PC-9 (cell line): ENCODE results near the gene PYROXD2. TPM values are rescaled to one million over a fixed set of nuclear protein-coding genes. Genes with fewer than 3 reads are reported as not detected.

ENCODE experiments used
- BruUV-seq: library from RNA; stranded (reverse); fragments of 400-500 nt; replicated peaks from 2 replicates; lab custom pipeline; 2021; lab: Mats Ljungman, UMichigan
- CTCF ChIA-PET: fragments of 300-600 bp; sonication (Branson Sonifier 250); formaldehyde crosslinking; loops from one replicate; lab custom pipeline; 2022; ENCODE audit warnings: antibody characterized with exemption; lab: Charles Lee
- POLR2A ChIA-PET: fragments of 300-600 bp; sonication (Branson Sonifier 250); formaldehyde crosslinking; loops from one replicate; lab custom pipeline; 2022; ENCODE audit warnings: antibody characterized with exemption; ENCODE audit not compliant: unreplicated experiment; lab: Charles Lee
- DNase-seq, 2 experiments: peaks; one replicate each; pipeline versions ENCODE4 v3.0.0 to v3.0.0-alpha.2; 2015 to 2022; ENCODE audit warnings: mixed read lengths in 1 of 2
- H2AFZ ChIP-seq: fragments of 200-600 bp; sonication (generic); 2 replicates; pipeline ENCODE4 v1.8.1; 2017; ENCODE audit warnings: antibody characterized with exemption
- H3F3A ChIP-seq: fragments of 200-600 bp; sonication (generic); 2 replicates; pipeline ENCODE4 v1.8.1; 2017; ENCODE audit warnings: antibody characterized with exemption, mild to moderate bottlenecking, low read depth; ENCODE audit not compliant: insufficient read depth
- H3K27ac ChIP-seq: fragments of 200-600 bp; sonication (generic); 2 replicates; pipeline ENCODE4 v1.6.1; 2016; ENCODE audit warnings: mixed run types
- H3K27me3 ChIP-seq: fragments of 200-600 bp; sonication (generic); 2 replicates; pipeline ENCODE4 v1.6.1; 2016; ENCODE audit warnings: low read depth, mixed run types; ENCODE audit not compliant: insufficient read depth
- H3K36me3 ChIP-seq: fragments of 200-600 bp; sonication (generic); 2 replicates; pipeline ENCODE4 v1.6.1; 2016; ENCODE audit warnings: low read depth, mixed run types
- H3K4me1 ChIP-seq: fragments of 200-600 bp; sonication (generic); replicated peaks from 2 replicates; pipeline ENCODE4 v1.6.1; 2016; ENCODE audit warnings: mixed run types; ENCODE audit not compliant: insufficient read depth
- H3K4me2 ChIP-seq: fragments of 200-600 bp; sonication (generic); 2 replicates; pipeline ENCODE4 v1.6.1; 2017; ENCODE audit warnings: mixed run types
- H3K4me3 ChIP-seq: fragments of 200-600 bp; sonication (generic); 2 replicates; pipeline ENCODE4 v1.6.1; 2016; ENCODE audit warnings: mixed run types
- H3K79me2 ChIP-seq: fragments of 200-600 bp; sonication (generic); 2 replicates; pipeline ENCODE4 v1.6.1; 2017; ENCODE audit warnings: low read depth, mixed run types
- H3K9me2 ChIP-seq: fragments of 200-600 bp; sonication (generic); 2 replicates; pipeline ENCODE4 v1.8.1; 2017; ENCODE audit warnings: mild to moderate bottlenecking; ENCODE audit not compliant: insufficient read depth
- H3K9me3 ChIP-seq: fragments of 200-600 bp; sonication (generic); 2 replicates; pipeline ENCODE4 v1.8.1; 2016; ENCODE audit warnings: low read depth; ENCODE audit not compliant: insufficient read depth
- H4K20me1 ChIP-seq: fragments of 200-600 bp; sonication (generic); 2 replicates; pipeline ENCODE4 v1.8.1; 2017; ENCODE audit not compliant: insufficient read depth
- EZH2 ChIP-seq: fragments of 200-600 bp; sonication (generic); IDR thresholded peaks from 2 replicates; pipeline ENCODE4 v1.8.0; 2017; ENCODE audit warnings: antibody characterized with exemption, low read depth
- intact Hi-C: fragments of 100-400 bp; cut with micrococcal nuclease; formaldehyde crosslinking; loops from one replicate; pipeline ENCODE4 v1.10.0; 2022; ENCODE audit not compliant: unreplicated experiment
- total RNA-seq: library from RNA; stranded (reverse); gene quantifications from 2 replicates; pipeline ENCODE4 v1.2.3, GENCODE V29; 2021
- TF ChIP-seq, protein P1 (sequence below): fragments of 200-600 bp; sonication (generic); conservative IDR thresholded peaks from 2 replicates; pipeline ENCODE4 v1.6.1; 2017; ENCODE audit warnings: mixed run types, antibody characterized with exemption, mild to moderate bottlenecking, moderate library complexity

PYROXD2 gene
- total RNA-seq, 1 experiment from 2014 or later, result 28.0 TPM

- intact Hi-C loops, result no loop called here
- Histone ChIP-seq H3K9me2 (no peaks in the 10 kb centered on the region), H3K79me2 (no peaks in the 10 kb centered on the region), H3K4me3 (no peak overlapping the region), H3K9me3 (no peaks in the 10 kb centered on the region), H3K27ac (no peak overlapping the region), H3K4me1 (peaks cover 12% of the 10 kb centered on the region), H3K27me3 (no peaks in the 10 kb centered on the region), H3K36me3 (no peaks in the 10 kb centered on the region), H4K20me1 (no peaks in the 10 kb centered on the region), H3K4me2 (no peak overlapping the region), H3F3A (no peaks in the 10 kb centered on the region), H2AFZ (no peak overlapping the region)
- POLR2A ChIA-PET, result no interaction called here
- TF ChIP-seq, protein P1, sequence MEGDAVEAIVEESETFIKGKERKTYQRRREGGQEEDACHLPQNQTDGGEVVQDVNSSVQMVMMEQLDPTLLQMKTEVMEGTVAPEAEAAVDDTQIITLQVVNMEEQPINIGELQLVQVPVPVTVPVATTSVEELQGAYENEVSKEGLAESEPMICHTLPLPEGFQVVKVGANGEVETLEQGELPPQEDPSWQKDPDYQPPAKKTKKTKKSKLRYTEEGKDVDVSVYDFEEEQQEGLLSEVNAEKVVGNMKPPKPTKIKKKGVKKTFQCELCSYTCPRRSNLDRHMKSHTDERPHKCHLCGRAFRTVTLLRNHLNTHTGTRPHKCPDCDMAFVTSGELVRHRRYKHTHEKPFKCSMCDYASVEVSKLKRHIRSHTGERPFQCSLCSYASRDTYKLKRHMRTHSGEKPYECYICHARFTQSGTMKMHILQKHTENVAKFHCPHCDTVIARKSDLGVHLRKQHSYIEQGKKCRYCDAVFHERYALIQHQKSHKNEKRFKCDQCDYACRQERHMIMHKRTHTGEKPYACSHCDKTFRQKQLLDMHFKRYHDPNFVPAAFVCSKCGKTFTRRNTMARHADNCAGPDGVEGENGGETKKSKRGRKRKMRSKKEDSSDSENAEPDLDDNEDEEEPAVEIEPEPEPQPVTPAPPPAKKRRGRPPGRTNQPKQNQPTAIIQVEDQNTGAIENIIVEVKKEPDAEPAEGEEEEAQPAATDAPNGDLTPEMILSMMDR, result no peak
- no peak for TF ChIP-seq EZH2
- no peak for DNase-seq
- CTCF ChIA-PET, result no interaction called here
- no TSS peak for BruUV-seq
Observed at GRCh38 chr10:98458809-98459784, 44.1 kb upstream of the PYROXD2 start.

DNA sequence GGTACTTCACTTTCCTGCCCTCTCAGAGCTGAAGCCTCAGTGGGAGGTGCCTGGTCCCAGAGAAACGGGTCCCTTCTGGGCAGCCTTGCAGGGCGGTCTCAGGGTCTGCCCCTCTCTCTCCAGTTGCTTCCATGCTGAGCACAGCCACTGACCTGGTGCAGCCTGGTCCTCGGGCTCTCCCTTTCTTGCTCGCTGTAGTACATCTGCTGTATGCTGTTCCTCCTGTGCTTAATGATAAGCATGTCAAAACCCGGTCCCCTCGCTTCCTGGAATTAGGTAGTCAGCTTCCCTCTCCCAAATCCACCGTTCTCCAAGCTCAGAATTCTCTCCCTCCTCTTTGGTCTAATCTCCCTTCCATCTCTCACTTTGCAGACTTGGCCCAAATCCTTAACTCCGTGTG is 42.7 kb upstream of the PYROXD2 start:
- no peak for DNase-seq
- Histone ChIP-seq H3K27ac (no peak overlapping the region), H3K4me1 (peaks cover 12% of the 10 kb centered on the region), H4K20me1 (no peaks in the 10 kb centered on the region), H3K9me3 (no peaks in the 10 kb centered on the region), H3K4me2 (no peak overlapping the region), H3K36me3 (no peaks in the 10 kb centered on the region), H3F3A (no peaks in the 10 kb centered on the region), H3K9me2 (no peaks in the 10 kb centered on the region), H3K79me2 (no peaks in the 10 kb centered on the region), H2AFZ (no peak overlapping the region), H3K27me3 (no peaks in the 10 kb centered on the region), H3K4me3 (no peak overlapping the region)
- ChIA-PET POLR2A (no interaction called here), CTCF (no interaction called here)
- intact Hi-C loops, result no loop called here
- no peak for TF ChIP-seq EZH2
- TF ChIP-seq, protein P1, result no peak
- BruUV-seq, result no TSS peak

- Histone ChIP-seq H3K9me3 (no peaks in the 10 kb centered on the region), H3F3A (no peaks in the 10 kb centered on the region), H3K4me3 (no peak overlapping the region), H4K20me1 (no peaks in the 10 kb centered on the region), H3K9me2 (no peaks in the 10 kb centered on the region), H3K79me2 (no peaks in the 10 kb centered on the region), H3K4me2 (no peak overlapping the region), H3K27ac (no peak overlapping the region), H2AFZ (no peak overlapping the region), H3K4me1 (peaks cover 12% of the 10 kb centered on the region), H3K36me3 (no peaks in the 10 kb centered on the region), H3K27me3 (no peaks in the 10 kb centered on the region)
- intact Hi-C loops, result no loop called here
- no peak for TF ChIP-seq EZH2
- TF ChIP-seq, protein P1, result no peak
- DNase-seq, result no peak
- ChIA-PET POLR2A (interaction anchor here (0.6 kb wide), 1 partner anchor 522 kb away, joined by 3 read pairs; no protein-coding TSS in a partner anchor), CTCF (no interaction called here)
- BruUV-seq, result no TSS peak
Observed at GRCh38 chr10:98456686-98457482, 41.9 kb upstream of the PYROXD2 start.
